Kidney (tissue), 14 donors: ENCODE measurements around the gene ADCY10. TPM values are rescaled to one million over a fixed set of nuclear protein-coding genes. Genes with fewer than 3 reads are reported as not detected.

Source experiments
- DNase-seq, 5 donors: peaks; one replicate each; pipeline ENCODE4 v3.0.0-alpha.2; 2013 to 2020
- FAIRE-seq: peaks from 2 replicates; lab custom pipeline; 2012; peaks lifted over from hg19 to GRCh38; lab: Jason Lieb, UNC
- H3K27ac ChIP-seq, 2 donors: one replicate each; pipeline ENCODE4 v1.7.0; 2013; ENCODE audit warnings: low read depth in 2 of 2, low read length in 2 of 2, inconsistent platforms in 1 of 2
- H3K27me3 ChIP-seq: one replicate; pipeline ENCODE4 v1.7.1; 2013; ENCODE audit warnings: low read length, inconsistent platforms; ENCODE audit not compliant: control insufficient read depth, insufficient read depth
- H3K36me3 ChIP-seq, 3 donors: one replicate each; pipeline versions ENCODE4 v1.7.0 to v1.7.1; 2013; ENCODE audit warnings: low read length in 3 of 3, control low read depth in 1 of 3, inconsistent platforms in 1 of 3; ENCODE audit not compliant: insufficient read depth in 3 of 3, control insufficient read depth in 2 of 3
- H3K4me1 ChIP-seq, 3 donors: one replicate each; pipeline versions ENCODE4 v1.7.0 to v1.7.1; 2013; ENCODE audit warnings: low read length in 3 of 3, inconsistent platforms in 1 of 3, low read depth in 1 of 3; ENCODE audit not compliant: control insufficient read depth in 2 of 3, insufficient read depth in 2 of 3
- H3K4me3 ChIP-seq, 3 donors: one replicate each; pipeline versions ENCODE4 v1.7.0 to v1.8.1; 2013; ENCODE audit warnings: low read length in 3 of 3, control low read depth in 1 of 3, inconsistent platforms in 1 of 3
- H3K9ac ChIP-seq, 3 donors: one replicate each; pipeline versions ENCODE4 v1.7.0 to v1.7.1; 2013; ENCODE audit warnings: low read length in 3 of 3, control low read depth in 1 of 3, inconsistent platforms in 1 of 3
- H3K9me3 ChIP-seq, 3 donors: one replicate each; pipeline versions ENCODE4 v1.7.0 to v1.7.1; 2013; ENCODE audit warnings: low read length in 3 of 3, control low read depth in 1 of 3, inconsistent platforms in 1 of 3; ENCODE audit not compliant: control insufficient read depth in 2 of 3, insufficient read depth in 1 of 3
- intact Hi-C: fragments of 100-400 bp; cut with DNase I; formaldehyde crosslinking; loops from one replicate; pipeline ENCODE4 v1.11.1; 2022
- polyA plus RNA-seq: library from polyadenylated mRNA; stranded (reverse); fragments of 350-450 nt; fragmentation: Illumina TruSeq; extraction: RNeasy Lipid Tissue Mini Kit (QIAGEN cat#74804); gene quantifications from one replicate; pipeline ENCODE4 v1.2.3, GENCODE V29; 2014; ENCODE audit warnings: low read depth, low replicate concordance; ENCODE audit not compliant: insufficient read depth
- total RNA-seq: library from RNA; stranded (reverse); fragmentation: NEBNext Ultra II Directional; extraction: Animal tissue kit (Norgen Biotek cat#: 25700); gene quantifications from one replicate; pipeline ENCODE4 v1.2.1, GENCODE V29; 2021
- TF ChIP-seq, protein P1 (sequence below): IDR thresholded peaks from 3 replicates; pipeline ENCODE4 v1.5.1; 2012; ENCODE audit warnings: mild to moderate bottlenecking, moderate library complexity, borderline replicate concordance; ENCODE audit not compliant: insufficient read depth; ENCODE audit errors: extremely low read depth
- donor health status: control.
- donor health status: control.
- donor health status: control.
- donor health status: control.
- donor health status: control.
- donor health status: DM: yes; HTN: yes; CAD: no.
- donor health status: Normal renal cell carcinoma (clear cell type).

Gene ADCY10
- total and polyA plus RNA-seq, 2 donors from 2014 or later: 0.22 to 0.28 TPM

DNA sequence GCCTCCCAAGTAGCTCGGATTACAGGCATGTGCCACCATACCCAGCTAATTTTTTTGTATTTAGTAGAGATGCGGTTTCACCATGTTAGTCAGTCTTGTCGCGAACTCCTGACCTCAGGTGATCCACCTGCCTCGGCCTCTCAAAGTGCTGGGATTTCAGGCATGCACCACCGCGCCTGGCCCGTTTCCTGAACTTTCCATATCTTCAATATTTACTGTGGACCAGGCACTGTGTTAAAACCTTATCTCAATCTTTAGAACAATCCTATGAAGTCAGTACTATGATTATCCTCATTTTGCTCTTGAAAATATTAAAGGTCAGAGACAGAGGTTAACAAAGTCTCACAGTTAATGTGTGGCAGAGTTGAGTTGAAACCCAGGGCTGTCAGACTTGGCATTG is 1.6 kb upstream of the ADCY10 start:
- TF ChIP-seq, protein P1, sequence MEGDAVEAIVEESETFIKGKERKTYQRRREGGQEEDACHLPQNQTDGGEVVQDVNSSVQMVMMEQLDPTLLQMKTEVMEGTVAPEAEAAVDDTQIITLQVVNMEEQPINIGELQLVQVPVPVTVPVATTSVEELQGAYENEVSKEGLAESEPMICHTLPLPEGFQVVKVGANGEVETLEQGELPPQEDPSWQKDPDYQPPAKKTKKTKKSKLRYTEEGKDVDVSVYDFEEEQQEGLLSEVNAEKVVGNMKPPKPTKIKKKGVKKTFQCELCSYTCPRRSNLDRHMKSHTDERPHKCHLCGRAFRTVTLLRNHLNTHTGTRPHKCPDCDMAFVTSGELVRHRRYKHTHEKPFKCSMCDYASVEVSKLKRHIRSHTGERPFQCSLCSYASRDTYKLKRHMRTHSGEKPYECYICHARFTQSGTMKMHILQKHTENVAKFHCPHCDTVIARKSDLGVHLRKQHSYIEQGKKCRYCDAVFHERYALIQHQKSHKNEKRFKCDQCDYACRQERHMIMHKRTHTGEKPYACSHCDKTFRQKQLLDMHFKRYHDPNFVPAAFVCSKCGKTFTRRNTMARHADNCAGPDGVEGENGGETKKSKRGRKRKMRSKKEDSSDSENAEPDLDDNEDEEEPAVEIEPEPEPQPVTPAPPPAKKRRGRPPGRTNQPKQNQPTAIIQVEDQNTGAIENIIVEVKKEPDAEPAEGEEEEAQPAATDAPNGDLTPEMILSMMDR: no peak
- H3K27ac ChIP-seq: no peak overlapping the region
- no peak overlapping the region for H3K4me3 ChIP-seq
- DNase-seq: no peak
- H3K9ac ChIP-seq: no peak overlapping the region
- H3K36me3 ChIP-seq: peaks cover 0 to 6% (median 0%) of the 10 kb centered on the region in 3 donors
- H3K9me3 ChIP-seq: no peaks in the 10 kb centered on the region
- H3K27me3 ChIP-seq: no peaks in the 10 kb centered on the region
- no peak for FAIRE-seq
- no peaks in the 10 kb centered on the region for H3K4me1 ChIP-seq
- intact Hi-C loops: no loop called here

DNA sequence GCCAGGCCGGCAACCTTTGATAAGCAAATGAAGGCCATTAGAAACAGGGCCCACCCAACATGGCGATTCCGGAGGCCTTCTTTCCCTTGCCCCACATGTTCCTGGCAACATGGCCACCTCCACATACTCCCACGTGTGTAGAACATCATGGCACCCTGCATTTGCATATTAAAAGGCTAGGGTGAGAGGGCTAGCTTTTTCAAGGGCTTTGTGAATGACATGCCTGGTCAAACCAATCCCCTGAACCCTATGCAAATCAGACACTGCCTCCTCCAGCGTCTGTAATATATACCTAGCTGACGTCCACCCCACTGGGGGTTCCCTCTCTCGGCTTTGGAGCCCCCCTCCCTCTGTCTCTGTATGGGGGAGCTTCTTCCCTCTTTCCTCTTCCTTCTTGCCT is 1.6 kb downstream of the ADCY10 start:
- no peak for DNase-seq
- H3K27ac ChIP-seq: no peak overlapping the region
- H3K4me1 ChIP-seq: no peaks in the 10 kb centered on the region
- intact Hi-C loops: no loop called here
- H3K9ac ChIP-seq: no peak overlapping the region
- H3K4me3 ChIP-seq: no peak overlapping the region
- H3K36me3 ChIP-seq: no peaks in the 10 kb centered on the region
- TF ChIP-seq, protein P1: no peak
- H3K27me3 ChIP-seq: no peaks in the 10 kb centered on the region
- no peak for FAIRE-seq
- no peaks in the 10 kb centered on the region for H3K9me3 ChIP-seq

DNA sequence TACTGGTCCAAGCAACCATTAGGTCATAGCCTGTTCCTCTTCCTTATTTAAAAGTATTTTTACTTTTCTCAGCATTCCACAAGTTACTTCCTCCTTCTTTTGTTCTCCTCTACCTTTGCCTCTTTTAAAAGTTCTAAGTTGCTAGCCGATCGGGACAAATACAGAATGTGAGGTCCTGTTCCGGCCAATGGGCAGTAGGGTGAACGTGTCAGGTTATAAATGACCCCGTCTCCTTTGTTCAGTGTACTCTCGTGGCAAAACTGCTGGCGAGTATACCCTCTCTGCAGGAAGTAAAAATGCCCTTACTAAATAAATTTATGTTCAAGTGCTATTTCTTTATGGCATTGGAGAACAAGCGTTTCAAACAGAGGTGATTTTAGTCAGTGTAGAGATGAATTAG is 2.5 kb downstream of the ADCY10 start:
- DNase-seq (no peak), FAIRE-seq (no peak)
- TF ChIP-seq, protein P1: no peak
- Histone ChIP-seq H3K27ac (no peak overlapping the region), H3K36me3 (no peaks in the 10 kb centered on the region), H3K9me3 (no peaks in the 10 kb centered on the region), H3K27me3 (no peaks in the 10 kb centered on the region), H3K9ac (no peak overlapping the region), H3K4me1 (no peaks in the 10 kb centered on the region), H3K4me3 (no peak overlapping the region)
- intact Hi-C loops: no loop called here

DNA sequence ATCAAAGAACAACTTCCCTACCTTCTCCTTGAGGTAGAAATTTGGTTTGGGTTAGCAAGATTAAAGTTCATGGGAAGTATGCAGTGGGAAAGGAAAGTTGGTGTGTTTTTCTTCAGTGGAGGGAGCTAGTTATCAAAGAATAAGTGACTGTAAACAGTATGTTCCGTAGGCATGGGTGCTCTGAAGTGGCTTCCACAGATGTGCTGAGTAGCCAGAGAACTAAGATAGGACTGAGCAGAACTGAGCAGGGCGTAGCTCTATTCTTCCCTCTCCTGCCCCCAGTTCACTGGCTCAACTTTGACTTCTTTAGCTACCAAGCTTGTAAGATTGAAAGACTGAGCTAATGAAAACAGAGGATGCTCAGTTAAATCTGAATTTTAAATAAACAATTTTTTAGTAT is 3.4 kb downstream of the ADCY10 start:
- H3K9me3 ChIP-seq: no peaks in the 10 kb centered on the region
- DNase-seq: no peak
- no peaks in the 10 kb centered on the region for H3K36me3 ChIP-seq
- no peak overlapping the region for H3K9ac ChIP-seq
- no peak overlapping the region for H3K27ac ChIP-seq
- H3K27me3 ChIP-seq: no peaks in the 10 kb centered on the region
- no peak overlapping the region for H3K4me3 ChIP-seq
- no peak for FAIRE-seq
- TF ChIP-seq, protein P1: no peak
- no peaks in the 10 kb centered on the region for H3K4me1 ChIP-seq
- intact Hi-C loops: no loop called here
